Neural cell (in vitro differentiated cells): ENCODE results near the gene FHOD3. TPM values are rescaled to one million over a fixed set of nuclear protein-coding genes. Genes with fewer than 3 reads are reported as not detected.

Experiments used
- H2AFZ ChIP-seq: fragments of 200-600, 300-800 bp; sonication (generic), shearing (Covaris generic); 2 replicates; pipeline ENCODE4 v1.6.0; 2014; ENCODE audit warnings: low read depth, mild to moderate bottlenecking, antibody characterized with exemption, low read length, moderate library complexity
- H3F3A ChIP-seq: fragments of 200-600 bp; shearing (Covaris generic); 2 replicates; pipeline ENCODE4 v1.6.1; 2016; ENCODE audit warnings: mild to moderate bottlenecking, moderate library complexity, mixed read lengths, antibody characterized with exemption, low read length; ENCODE audit not compliant: insufficient read depth, poor library complexity, severe bottlenecking
- H3K27ac ChIP-seq: fragments of 200-600, 300-800 bp; sonication (generic), shearing (Covaris generic); 2 replicates; pipeline ENCODE4 v1.5.1; 2014; ENCODE audit warnings: mild to moderate bottlenecking, low read length, moderate library complexity
- H3K27me3 ChIP-seq: fragments of 300-800, 200-600 bp; sonication (generic), shearing (Covaris generic); 2 replicates; pipeline ENCODE4 v1.6.0; 2014; ENCODE audit warnings: mild to moderate bottlenecking, low read depth, low read length, moderate library complexity; ENCODE audit not compliant: insufficient read depth
- H3K36me3 ChIP-seq: fragments of 300-800, 200-600 bp; sonication (generic), shearing (Covaris generic); 2 replicates; pipeline ENCODE4 v1.5.1; 2014; ENCODE audit warnings: mild to moderate bottlenecking, antibody characterized with exemption, low read length, moderate library complexity; ENCODE audit not compliant: insufficient read depth
- H3K4me2 ChIP-seq: fragments of 300-800, 200-600 bp; sonication (generic), shearing (Covaris generic); 2 replicates; pipeline ENCODE4 v1.6.0; 2014; ENCODE audit warnings: mild to moderate bottlenecking, low read length
- H3K4me3 ChIP-seq: fragments of 300-800, 200-600 bp; sonication (generic), shearing (Covaris generic); 2 replicates; pipeline ENCODE4 v1.5.1; 2014; ENCODE audit warnings: mild to moderate bottlenecking, low read length, moderate library complexity
- H3K79me2 ChIP-seq: fragments of 200-600 bp; shearing (Covaris generic); replicated peaks from 2 replicates; pipeline ENCODE4 v1.6.0; 2014; ENCODE audit warnings: mild to moderate bottlenecking, low read length, moderate library complexity; ENCODE audit not compliant: insufficient read depth
- H3K9ac ChIP-seq: fragments of 300-800, 200-600 bp; sonication (generic), shearing (Covaris generic); 2 replicates; pipeline ENCODE4 v1.6.1; 2016; ENCODE audit warnings: mild to moderate bottlenecking, low read length, mixed read lengths
- H3K9me2 ChIP-seq: fragments of 200-600 bp; shearing (Covaris generic); 2 replicates; pipeline ENCODE4 v1.6.1; 2016; ENCODE audit warnings: mild to moderate bottlenecking, low read length, mixed read lengths; ENCODE audit not compliant: insufficient read depth
- H3K9me3 ChIP-seq: fragments of 200-600, 300-800 bp; sonication (generic), shearing (Covaris generic); 2 replicates; pipeline ENCODE4 v1.6.1; 2016; ENCODE audit warnings: mild to moderate bottlenecking, mixed run types, low read length, moderate library complexity, mixed read lengths
- H4K20me1 ChIP-seq: fragments of 200-600 bp; shearing (Covaris generic); 2 replicates; pipeline ENCODE4 v1.6.1; 2016; ENCODE audit warnings: mild to moderate bottlenecking, mixed run types; ENCODE audit not compliant: insufficient read depth
- EP300 ChIP-seq: fragments of 450-650 bp; conservative IDR thresholded peaks from 2 replicates; pipeline ENCODE4 v1.6.1; 2014; ENCODE audit warnings: antibody characterized with exemption, mild to moderate bottlenecking, moderate library complexity; ENCODE audit not compliant: poor library complexity, severe bottlenecking
- EZH2 ChIP-seq: fragments of 200-600, 300-800 bp; shearing (Covaris generic), sonication (generic); IDR thresholded peaks from 2 replicates; pipeline ENCODE4 v1.6.1; 2014; ENCODE audit warnings: antibody characterized with exemption, low read length, borderline replicate concordance, mild to moderate bottlenecking; ENCODE audit not compliant: insufficient read depth, poor library complexity, severe bottlenecking
- MXI1 ChIP-seq: fragments of 450-650 bp; conservative IDR thresholded peaks from 2 replicates; pipeline ENCODE4 v1.6.1; 2014; ENCODE audit warnings: antibody characterized with exemption, mild to moderate bottlenecking; ENCODE audit not compliant: poor library complexity, severe bottlenecking
- POLR2AphosphoS5 ChIP-seq: IDR thresholded peaks from 2 replicates; pipeline ENCODE4 v1.6.1; 2012
- RAD21 ChIP-seq: fragments of 450-650 bp; conservative IDR thresholded peaks from 2 replicates; pipeline ENCODE4 v1.6.1; 2014; ENCODE audit warnings: antibody characterized with exemption, mild to moderate bottlenecking, moderate library complexity
- SMC3 ChIP-seq: fragments of 450-650 bp; conservative IDR thresholded peaks from 2 replicates; pipeline ENCODE4 v1.6.1; 2014; ENCODE audit warnings: antibody characterized with exemption, mild to moderate bottlenecking, moderate library complexity; ENCODE audit not compliant: poor library complexity
- TAF1 ChIP-seq: IDR thresholded peaks from 2 replicates; pipeline ENCODE4 v1.6.1; 2012; ENCODE audit warnings: low read depth
- polyA plus RNA-seq: library from polyadenylated mRNA; depleted of rRNA; stranded (reverse); fragments of >200 nt; gene quantifications from 2 replicates; pipeline ENCODE4 v1.2.3, GENCODE V29; 2014
- TF ChIP-seq, protein P1 (sequence below): IDR thresholded peaks from 2 replicates; pipeline ENCODE4 v1.6.1; 2012; ENCODE audit warnings: borderline replicate concordance
- TF ChIP-seq, protein P2 (sequence below): fragments of 450-650 bp; IDR thresholded peaks from 2 replicates; pipeline ENCODE4 v1.5.1; 2014; ENCODE audit warnings: antibody characterized with exemption, mild to moderate bottlenecking, moderate library complexity; ENCODE audit not compliant: poor library complexity, severe bottlenecking

Gene FHOD3
- polyA plus RNA-seq, 1 donor from 2014 or later = 19.4 TPM

DNA sequence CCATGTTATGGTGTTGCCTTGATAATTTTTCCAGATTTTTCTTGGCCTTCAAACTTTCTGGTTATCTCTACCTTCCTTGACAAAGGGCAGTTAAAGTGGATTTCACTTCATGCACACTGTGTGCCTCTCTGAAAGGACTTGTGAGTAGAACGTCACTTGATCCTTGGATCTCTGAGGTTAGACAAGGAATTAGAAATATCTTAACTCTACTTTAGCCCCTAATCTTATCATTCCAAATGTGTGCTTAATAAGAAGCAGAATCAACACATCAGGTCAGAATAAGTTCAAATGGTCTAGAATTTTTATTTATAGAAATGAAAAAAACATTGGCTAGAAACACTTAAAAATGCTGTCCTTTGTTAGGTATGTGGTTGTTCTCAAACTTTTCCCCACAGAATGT, 325.6 kb downstream of the FHOD3 start:
- H3K79me2 ChIP-seq = no peaks in the 10 kb centered on the region

GRCh38 chr18:36623681-36624190, 326.2 kb downstream of the FHOD3 start:
- no peaks in the 10 kb centered on the region for H3K9me3 ChIP-seq
- no peaks in the 10 kb centered on the region for H3F3A ChIP-seq
- H4K20me1 ChIP-seq = no peaks in the 10 kb centered on the region
- no peak overlapping the region for H3K9ac ChIP-seq
- peaks cover 7% of the 10 kb centered on the region for H3K36me3 ChIP-seq
- H2AFZ ChIP-seq = no peak overlapping the region
- no peak overlapping the region for H3K4me2 ChIP-seq
- no peaks in the 10 kb centered on the region for H3K9me2 ChIP-seq
- H3K27ac ChIP-seq = no peak overlapping the region
- H3K4me3 ChIP-seq = no peak overlapping the region
- TF ChIP-seq, protein P1, sequence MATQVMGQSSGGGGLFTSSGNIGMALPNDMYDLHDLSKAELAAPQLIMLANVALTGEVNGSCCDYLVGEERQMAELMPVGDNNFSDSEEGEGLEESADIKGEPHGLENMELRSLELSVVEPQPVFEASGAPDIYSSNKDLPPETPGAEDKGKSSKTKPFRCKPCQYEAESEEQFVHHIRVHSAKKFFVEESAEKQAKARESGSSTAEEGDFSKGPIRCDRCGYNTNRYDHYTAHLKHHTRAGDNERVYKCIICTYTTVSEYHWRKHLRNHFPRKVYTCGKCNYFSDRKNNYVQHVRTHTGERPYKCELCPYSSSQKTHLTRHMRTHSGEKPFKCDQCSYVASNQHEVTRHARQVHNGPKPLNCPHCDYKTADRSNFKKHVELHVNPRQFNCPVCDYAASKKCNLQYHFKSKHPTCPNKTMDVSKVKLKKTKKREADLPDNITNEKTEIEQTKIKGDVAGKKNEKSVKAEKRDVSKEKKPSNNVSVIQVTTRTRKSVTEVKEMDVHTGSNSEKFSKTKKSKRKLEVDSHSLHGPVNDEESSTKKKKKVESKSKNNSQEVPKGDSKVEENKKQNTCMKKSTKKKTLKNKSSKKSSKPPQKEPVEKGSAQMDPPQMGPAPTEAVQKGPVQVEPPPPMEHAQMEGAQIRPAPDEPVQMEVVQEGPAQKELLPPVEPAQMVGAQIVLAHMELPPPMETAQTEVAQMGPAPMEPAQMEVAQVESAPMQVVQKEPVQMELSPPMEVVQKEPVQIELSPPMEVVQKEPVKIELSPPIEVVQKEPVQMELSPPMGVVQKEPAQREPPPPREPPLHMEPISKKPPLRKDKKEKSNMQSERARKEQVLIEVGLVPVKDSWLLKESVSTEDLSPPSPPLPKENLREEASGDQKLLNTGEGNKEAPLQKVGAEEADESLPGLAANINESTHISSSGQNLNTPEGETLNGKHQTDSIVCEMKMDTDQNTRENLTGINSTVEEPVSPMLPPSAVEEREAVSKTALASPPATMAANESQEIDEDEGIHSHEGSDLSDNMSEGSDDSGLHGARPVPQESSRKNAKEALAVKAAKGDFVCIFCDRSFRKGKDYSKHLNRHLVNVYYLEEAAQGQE = no peak
- TF ChIP-seq RAD21 = no peak
- no peak for TF ChIP-seq EZH2
- H3K27me3 ChIP-seq = no peaks in the 10 kb centered on the region
- no peaks in the 10 kb centered on the region for H3K79me2 ChIP-seq

More for the DNA sequence above, 325.6 kb downstream of the FHOD3 start:
- Histone ChIP-seq H3K4me3 (no peak overlapping the region), H3K36me3 (peaks cover 2% of the 10 kb centered on the region), H3K27me3 (no peaks in the 10 kb centered on the region), H3F3A (no peaks in the 10 kb centered on the region), H3K27ac (no peak overlapping the region), H3K9me2 (no peaks in the 10 kb centered on the region), H3K9ac (no peak overlapping the region), H2AFZ (no peak overlapping the region), H3K9me3 (no peaks in the 10 kb centered on the region), H4K20me1 (no peaks in the 10 kb centered on the region), H3K4me2 (no peak overlapping the region)
- TF ChIP-seq, protein P1 = no peak
- TF ChIP-seq EZH2 = no peak
- no peak for TF ChIP-seq SMC3
- no peak for TF ChIP-seq RAD21
- TF ChIP-seq TAF1 = no peak
- no peak for TF ChIP-seq POLR2AphosphoS5
- TF ChIP-seq EP300 = no peak
- TF ChIP-seq MXI1 = no peak
- TF ChIP-seq, protein P2, sequence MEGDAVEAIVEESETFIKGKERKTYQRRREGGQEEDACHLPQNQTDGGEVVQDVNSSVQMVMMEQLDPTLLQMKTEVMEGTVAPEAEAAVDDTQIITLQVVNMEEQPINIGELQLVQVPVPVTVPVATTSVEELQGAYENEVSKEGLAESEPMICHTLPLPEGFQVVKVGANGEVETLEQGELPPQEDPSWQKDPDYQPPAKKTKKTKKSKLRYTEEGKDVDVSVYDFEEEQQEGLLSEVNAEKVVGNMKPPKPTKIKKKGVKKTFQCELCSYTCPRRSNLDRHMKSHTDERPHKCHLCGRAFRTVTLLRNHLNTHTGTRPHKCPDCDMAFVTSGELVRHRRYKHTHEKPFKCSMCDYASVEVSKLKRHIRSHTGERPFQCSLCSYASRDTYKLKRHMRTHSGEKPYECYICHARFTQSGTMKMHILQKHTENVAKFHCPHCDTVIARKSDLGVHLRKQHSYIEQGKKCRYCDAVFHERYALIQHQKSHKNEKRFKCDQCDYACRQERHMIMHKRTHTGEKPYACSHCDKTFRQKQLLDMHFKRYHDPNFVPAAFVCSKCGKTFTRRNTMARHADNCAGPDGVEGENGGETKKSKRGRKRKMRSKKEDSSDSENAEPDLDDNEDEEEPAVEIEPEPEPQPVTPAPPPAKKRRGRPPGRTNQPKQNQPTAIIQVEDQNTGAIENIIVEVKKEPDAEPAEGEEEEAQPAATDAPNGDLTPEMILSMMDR = no peak
